ENCODE data around the gene ALDH1A1.

Gene ALDH1A1

DNA sequence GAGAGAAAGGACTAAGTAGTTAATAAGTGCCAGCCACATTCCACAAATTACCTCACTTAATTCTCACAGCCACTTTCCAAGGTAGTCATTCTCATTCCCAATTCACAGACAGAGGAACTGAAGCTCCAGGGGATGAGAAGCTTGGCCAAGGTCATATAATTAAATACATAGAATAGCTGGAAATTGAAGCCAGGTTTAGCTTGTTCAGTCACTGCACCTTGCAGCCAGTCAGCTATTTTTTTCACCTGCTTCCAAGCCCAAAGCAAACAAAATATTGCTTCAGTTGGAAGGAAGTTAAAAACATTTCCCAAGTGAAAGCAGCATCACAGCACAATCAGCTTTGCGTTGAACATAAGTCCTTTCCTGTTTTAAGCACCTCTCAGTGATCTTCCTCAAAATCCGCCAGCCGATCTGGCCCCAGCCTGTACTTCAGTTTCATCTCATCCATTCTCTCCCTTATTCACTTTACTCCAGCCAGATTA lies 4.8 kb downstream of the ALDH1A1 start:
- TF ChIP-seq CTCF (IDR thresholded peaks at IDR 0.05) = no peak

- TF ChIP-seq CTCF (IDR thresholded peaks at IDR 0.05) = no peak
Measured at GRCh38 chr9:72946821-72947220, 6.0 kb downstream of the ALDH1A1 start.

DNA sequence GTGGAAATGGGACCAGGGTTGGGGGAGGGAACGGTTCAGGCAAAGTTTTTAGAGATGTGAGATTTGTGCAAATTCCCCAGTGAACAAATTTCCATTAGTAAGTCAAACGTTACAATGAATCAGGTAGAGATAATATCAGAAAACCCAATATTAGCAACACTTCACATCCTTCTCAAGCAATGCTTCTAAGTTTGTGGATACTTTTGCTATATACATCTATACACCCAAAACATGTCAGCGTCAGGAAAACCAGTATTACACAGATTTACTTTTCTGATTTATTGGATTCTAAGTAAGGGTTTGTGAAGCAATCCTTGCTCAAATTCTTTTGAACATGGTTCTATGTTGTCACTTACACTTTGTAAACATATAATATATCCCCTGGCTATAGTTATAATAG lies 6.5 kb downstream of the ALDH1A1 start:
- TF ChIP-seq CTCF (IDR thresholded peaks at IDR 0.05) = no peak

DNA sequence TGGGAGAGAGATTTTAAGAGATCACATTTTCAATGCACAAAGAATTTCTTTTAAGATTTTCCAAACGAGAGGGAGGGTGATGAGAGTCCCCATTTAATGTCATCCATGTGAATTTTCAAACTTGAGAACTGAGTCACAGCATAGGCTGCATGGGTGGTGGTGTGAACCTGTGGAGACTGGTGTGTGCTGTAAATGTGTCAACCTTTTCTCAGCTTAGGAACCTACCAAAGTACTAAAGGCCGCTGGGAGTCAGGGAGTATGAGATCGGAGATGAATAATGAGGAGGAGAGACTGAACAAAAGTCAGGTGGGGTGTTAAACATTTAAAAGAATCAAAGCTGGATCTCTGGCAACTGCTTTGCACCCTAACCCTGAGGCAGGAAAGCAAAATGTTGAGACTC lies 7.5 kb downstream of the ALDH1A1 start:
- TF ChIP-seq CTCF (IDR thresholded peaks at IDR 0.05) = no peak

- TF ChIP-seq CTCF (IDR thresholded peaks at IDR 0.05) = no peak
Measured at GRCh38 chr9:72943844-72944462, 8.9 kb downstream of the ALDH1A1 start.

GRCh38 chr9:72942451-72942850 lies 10.4 kb downstream of the ALDH1A1 start:
- no peak for TF ChIP-seq CTCF (IDR thresholded peaks at IDR 0.05)

DNA sequence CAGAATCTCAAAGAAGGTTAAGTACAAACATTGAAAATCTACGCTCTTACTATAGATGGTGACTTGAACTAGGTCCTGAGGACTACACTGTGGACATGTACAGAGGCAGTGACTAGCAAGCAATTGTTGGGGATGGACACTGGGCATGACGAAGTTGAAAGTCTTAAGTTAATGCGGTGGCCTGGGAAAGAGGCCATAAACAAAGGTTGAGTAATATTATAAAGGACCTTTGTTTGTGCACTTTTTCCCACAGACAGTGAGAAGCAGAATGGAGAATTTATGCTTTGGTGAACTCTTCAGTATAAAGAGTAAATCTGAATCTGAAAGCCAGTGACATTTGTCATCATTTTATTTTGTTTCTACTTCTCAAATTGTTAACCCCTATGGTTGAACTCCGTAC lies 15.3 kb downstream of the ALDH1A1 start:
- no peak for TF ChIP-seq CTCF (IDR thresholded peaks at IDR 0.05)

DNA sequence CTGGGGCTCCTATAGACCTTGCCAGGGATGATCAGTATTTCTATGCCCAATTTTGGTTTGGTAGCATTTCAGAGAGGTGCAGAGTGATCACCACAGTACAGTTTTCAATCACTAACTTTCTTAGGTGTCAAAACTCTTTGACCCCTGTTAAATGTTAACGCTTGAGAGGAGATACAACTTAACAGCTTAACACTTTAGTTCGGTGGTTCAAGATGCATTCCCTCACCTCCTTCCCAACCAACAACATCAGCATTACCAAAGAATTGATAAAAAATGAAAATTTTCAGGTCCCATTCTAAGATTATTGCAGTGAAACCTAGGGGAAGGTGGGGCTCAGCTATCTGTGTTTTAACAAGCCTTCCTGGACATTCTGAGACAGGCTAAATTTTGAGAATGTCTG lies 16.2 kb downstream of the ALDH1A1 start:
- TF ChIP-seq CTCF (IDR thresholded peaks at IDR 0.05) = no peak

Measured in LNCAP (cell line).